ENCODE data around the gene OR2T29.
"Not testable (repeated sequence)": the region's sequence is repeated elsewhere in the genome, so short reads cannot be mapped to it uniquely, and the experiment has no call there.

The OR2T29 gene, protein sequence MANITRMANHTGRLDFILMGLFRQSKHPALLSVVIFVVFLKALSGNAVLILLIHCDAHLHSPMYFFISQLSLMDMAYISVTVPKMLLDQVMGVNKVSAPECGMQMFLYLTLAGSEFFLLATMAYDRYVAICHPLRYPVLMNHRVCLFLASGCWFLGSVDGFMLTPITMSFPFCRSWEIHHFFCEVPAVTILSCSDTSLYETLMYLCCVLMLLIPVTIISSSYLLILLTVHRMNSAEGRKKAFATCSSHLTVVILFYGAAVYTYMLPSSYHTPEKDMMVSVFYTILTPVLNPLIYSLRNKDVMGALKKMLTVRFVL

DNA sequence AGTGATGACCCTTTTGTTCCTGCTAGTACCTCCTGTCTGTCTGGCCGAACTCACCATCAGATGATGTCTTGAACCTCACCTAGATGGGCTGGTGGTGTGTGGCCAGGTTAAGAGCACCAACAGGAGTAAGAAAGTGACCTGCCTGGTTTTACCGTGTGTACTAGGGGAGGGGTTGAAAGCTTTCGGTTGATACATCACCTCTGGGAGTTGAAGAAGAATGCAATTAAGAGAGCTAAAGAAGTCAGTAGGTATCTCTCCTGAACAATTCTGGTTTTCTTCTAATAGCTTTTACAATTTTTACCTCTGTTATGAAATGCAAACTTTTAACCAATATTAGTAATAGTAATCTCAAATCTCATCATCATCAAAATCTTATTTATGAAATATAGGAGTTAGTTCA lies at the start of gene OR2T29:
OR2T29 (minus strand) TSS at position 101 of the 400 bp plus-strand sequence. CDS start 3,281 bp downstream, outside the sequence.
- DNase-seq (ENCODE audit: low read depth): not testable (repeated sequence)

DNA sequence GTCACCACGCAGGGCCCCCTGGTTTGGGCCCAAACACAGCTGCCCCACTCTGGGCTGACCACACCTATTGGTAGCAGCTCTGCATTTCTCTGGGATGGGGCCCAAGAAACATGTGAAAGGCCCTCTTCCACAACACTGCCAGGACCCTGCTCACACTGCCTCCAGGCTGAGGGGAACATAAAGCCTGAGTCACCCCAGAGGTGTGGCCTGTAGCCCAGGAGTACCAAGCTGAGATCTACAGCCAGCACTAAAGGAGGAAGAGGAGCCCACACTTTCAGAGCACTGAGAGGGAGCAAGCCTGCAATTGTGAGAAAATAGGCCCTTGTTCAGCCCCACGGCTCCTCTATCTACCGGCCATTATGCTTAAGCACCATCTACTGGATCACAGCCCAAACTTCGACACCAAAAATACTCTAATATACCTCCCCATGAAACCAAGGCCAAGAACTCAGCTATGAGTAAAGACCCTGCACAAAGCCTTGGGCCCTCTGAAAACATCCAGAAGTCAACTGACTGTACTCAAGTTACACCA lies 49.4 kb upstream of the OR2T29 start:
- DNase-seq (ENCODE audit: low read depth): no peak

DNA sequence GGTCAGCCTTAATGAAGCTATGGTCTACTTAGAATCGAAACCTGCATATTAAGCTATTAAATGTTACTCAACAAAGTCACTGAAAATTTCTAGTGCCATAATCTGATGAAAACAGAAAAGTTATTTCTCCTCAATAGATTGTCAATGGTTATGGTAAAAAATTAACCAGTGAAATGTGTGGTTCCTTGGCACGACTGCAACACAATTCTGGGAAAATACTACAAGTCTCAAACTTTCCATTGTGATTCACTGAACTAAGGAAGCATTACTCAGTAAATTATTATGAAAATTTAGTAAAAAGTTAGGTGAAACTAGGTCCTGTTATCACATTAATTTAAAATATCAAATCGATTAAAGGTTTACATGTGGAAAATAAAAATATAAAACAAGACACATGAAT lies 47.7 kb upstream of the OR2T29 start:
- DNase-seq (ENCODE audit: low read depth): no peak

DNA sequence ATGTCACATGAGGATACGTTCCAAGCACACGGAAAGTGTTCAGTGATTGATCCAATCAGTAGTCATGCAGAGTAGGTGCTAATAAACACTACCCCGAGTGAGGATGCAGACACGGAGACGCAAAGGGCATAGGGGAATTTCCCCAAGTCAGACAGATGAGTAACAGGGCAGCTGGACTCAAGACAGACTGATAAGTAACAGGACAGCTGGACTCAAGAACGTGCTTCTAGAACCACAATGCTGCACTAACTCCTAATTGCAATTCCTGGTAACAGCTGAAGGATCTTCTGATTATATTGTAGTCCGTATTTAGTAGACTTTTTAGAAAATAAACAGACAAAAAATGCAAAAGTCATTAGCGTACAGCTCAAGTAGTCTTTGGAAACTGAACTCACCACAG lies 36.8 kb upstream of the OR2T29 start:
- no peak for DNase-seq (ENCODE audit: low read depth)

DNA sequence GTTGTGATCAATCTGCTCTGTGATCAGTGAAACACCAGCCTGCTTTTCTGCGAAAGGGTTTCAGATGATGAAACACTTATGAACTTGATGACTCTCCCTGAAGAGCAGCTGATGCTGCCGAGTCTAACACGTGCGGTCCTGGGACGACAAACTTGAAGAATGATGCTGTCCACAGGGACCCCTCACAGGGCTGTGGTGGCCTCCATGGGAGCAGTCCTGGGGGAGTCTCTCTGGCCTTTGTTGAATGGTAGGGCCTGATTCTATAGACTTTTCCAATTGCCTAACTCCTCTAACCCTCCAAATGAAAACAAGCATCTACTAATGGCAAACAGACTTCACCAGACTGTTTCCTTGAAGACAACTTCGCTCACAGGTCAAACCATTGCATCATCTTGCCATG lies 35.0 kb upstream of the OR2T29 start, which contains the start of gene OR2T10:
OR2T10 (minus strand) TSS at position 112 of the 400 bp plus-strand sequence. CDS start 3,932 bp downstream, outside the sequence.
- DNase-seq (ENCODE audit: low read depth): no peak

DNA sequence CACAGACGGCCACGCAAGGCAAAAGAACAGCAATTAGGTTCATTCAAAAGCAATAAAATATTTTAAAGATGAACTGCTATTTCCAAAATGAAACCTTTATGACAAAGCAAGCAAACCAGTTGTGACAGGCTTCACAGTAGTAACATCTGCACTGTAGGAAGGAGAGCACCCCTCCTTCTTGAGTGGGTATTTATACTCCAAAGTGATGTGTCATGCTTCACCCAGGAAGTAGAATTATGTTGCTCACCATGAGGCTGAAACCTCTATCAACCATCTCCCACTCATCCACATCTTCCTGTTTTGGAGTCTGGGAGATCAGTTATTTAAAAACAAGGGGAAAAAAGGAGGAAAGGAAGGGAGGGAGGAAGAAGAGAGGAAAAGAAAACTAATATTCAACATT lies 34.0 kb upstream of the OR2T29 start:
- DNase-seq (ENCODE audit: low read depth): no peak

DNA sequence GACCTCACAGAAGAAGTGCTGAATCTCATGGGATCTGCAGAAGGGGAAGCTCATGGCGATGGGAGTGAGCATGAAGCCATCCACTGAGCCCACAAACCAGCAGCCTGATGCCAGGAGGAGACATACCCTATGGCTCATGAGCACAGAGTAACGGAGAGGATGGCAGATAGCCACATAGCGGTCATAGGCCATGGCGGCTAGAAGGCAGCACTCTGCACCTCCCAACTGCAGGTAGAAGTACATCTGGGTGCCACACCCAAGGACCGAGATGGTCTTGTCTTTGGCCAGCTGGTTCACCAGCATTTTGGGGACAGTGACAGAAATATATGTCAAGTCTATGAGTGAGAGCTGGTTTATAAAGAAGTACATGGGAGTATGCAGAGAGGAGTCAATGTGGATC lies 30.7 kb upstream of the OR2T29 start:
- no peak for DNase-seq (ENCODE audit: low read depth)

DNA sequence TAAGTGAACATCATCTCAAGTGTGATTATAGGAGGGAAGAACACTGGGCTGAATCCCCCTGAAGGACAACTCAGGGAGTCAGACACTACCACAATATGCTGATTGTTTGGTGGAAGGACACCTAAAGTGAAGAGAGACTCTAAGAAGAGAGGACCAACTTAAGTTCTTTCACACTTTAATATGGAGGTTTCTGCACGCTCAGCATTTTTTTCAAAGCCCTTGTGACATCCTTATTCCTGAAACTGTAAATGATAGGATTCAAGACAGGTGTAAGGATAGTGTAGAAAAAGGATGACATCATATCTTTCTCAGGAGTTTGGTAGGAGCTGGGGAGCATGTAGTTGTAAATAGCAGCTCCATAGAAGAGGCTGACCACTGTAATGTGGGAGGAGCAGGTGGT lies 30.1 kb upstream of the OR2T29 start:
- no peak for DNase-seq (ENCODE audit: low read depth)

DNA sequence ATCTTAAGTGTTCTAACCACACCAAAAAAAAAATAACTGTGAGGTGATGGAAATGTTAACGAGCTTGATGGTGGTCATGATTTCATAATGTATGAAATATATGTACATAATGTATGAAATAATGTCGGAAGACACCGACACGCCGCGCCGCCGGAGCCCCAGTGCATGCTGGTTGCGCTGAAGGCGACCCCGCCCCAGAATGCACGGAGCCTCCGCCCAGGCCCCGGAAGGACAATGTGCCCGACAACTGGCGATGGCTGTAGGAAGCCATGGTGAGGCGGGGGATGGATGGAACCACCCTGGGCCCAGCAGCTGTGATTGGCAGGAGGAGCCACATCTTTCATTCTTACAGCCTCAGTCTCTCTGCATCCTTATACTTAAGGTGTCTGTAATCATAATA lies 27.5 kb upstream of the OR2T29 start:
- no peak for DNase-seq (ENCODE audit: low read depth)

DNA sequence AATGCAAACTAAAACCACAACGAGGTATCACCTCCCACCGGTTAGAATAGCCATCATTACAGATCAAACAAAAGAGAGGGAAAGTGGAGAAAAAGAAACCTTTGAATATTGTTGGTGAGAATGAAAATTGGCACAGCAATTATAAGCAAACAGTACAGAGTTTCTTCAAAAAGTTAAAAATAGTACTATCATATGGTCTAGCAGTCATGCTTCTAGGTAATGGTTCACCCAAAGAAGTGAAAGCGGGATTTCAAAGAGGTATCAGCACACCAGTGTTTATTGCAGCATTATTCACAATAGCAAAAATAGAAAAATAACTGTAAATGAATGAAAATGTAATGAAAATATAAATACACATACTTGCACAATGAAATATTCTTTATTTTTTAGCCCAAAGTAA lies 26.8 kb upstream of the OR2T29 start:
- no peak for DNase-seq (ENCODE audit: low read depth)

DNA sequence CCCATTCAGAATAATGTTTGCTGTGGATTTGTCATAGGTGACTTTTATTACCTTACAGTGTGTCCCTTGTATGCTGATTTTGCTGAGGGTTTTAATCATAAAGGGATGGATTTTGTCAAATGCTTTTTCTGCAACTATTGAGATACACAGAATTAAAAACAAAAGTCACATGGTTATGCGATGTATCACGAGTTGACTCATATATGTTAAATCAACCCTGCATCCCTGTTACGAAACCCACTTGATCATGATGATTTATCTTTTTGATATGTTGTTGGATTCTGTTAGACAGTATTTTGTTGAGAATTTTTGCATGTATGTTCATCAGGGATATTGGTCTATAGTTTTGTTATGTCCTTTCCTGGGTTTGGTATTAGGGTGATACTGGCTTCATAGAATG lies 22.7 kb upstream of the OR2T29 start:
- DNase-seq (ENCODE audit: low read depth): no peak

DNA sequence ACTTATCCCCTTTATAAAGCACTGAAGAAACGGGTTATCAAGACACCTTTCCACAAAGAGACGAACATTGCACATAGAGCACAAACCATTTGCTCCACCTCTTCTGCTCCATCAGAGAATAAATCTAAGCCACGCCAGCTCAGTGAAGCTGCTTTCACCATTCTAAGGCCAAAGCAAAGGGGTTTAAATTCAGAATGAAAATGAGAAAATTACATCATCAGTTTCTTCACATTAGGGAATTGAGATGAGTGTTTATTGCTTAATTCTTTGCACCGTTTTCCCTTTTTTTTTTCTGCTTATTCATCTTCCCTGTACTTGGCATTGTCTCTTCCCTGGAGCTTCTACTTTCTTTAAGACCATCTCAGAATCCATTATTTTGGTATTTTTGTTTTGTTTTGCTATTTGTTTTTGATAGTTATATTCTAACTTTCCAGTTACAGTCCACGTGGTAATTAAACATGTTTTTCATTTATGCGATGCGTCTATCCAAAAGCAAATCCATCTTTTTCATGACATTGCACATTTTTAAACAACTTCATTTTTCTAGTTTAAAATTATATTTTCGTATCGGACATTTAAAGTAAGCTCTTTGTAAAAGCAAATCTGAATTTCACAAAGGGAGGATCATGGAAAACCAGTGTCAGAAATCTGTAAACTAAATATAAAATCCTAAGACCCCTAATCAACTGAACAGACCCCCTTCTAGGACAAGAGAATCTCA lies 13.8 kb upstream of the OR2T29 start:
- DNase-seq (ENCODE audit: low read depth): no peak

DNA sequence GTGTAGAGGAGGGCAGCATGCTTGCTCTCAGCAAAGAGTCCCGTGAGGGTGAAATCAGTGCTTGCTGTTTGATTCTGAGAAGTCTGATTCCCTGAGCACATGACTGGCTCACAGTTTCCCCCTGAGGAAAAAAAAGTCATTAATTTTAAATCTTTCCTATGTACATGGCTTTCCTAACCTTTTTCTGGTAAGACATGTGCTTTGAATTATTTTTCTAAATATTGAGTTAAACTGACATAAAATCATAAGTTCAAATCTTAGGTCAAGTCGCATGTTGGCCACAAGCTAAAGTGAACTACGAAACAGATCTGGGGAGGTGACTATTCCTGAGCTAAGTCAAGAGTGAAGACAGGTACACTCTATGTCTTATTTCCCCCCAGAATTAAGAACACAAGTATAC lies 12.1 kb upstream of the OR2T29 start, which contains the start of gene OR2T34:
OR2T34 (minus strand) TSS at position 101 of the 400 bp plus-strand sequence; CDS start at position 101, 0 bp downstream.
- not testable (repeated sequence) for DNase-seq (ENCODE audit: low read depth)

DNA sequence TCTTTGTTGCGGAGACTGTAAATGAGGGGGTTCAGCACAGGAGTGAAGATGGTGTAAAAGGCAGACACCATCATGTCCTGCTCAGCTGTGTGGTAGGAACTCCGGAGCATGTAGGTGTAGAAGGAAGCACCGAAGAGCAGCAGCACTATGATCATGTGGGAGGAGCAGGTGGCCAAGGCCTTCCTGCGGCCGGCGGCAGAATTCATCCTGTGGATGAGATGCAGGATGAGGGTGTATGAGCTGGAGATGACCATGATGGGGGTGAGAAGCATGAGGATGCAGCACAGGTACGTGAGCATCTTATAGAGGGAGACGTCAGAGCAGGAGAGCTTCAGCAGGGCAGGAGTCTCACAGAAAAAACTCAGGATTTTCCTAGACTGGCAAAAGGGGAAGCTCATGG lies 11.3 kb upstream of the OR2T29 start:
- DNase-seq (ENCODE audit: low read depth): not testable (repeated sequence)

DNA sequence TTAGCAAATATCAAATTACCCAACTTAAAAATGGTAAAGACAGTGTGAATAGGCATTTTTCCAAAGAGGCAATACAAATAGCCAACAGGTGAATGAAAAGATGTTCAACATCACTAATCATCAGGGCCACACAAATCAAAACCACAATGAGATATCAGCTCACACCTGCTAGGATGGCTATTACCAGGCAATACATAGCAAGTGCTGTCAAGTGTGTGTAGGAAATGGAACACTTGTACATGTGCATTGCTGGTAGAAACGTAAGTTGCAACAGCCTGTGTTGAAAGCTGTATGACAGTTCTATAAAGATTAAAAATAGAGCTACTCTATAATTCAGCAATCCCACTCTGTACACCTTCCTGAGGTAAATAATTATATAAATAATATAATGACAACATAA lies 9.5 kb upstream of the OR2T29 start:
- not testable (repeated sequence) for DNase-seq (ENCODE audit: low read depth)

DNA sequence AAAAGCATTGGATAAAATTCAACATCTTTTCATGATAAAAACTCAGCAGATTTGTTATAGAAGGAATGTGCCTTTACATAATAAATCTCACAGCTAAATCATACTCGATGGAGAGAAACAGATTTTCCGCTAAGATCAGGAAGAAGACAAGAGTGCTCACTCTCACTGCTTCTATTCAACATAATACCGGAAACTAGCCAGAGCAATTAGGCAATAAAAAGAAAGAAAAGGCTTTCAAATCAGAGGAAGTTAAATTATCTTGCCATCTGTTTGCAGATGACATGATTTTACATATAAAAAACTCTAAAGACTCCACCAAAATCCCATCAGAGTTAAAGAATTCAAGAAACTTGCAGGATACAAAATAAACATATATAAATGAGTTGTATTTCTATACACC lies 8.2 kb upstream of the OR2T29 start:
- not testable (repeated sequence) for DNase-seq (ENCODE audit: low read depth)

DNA sequence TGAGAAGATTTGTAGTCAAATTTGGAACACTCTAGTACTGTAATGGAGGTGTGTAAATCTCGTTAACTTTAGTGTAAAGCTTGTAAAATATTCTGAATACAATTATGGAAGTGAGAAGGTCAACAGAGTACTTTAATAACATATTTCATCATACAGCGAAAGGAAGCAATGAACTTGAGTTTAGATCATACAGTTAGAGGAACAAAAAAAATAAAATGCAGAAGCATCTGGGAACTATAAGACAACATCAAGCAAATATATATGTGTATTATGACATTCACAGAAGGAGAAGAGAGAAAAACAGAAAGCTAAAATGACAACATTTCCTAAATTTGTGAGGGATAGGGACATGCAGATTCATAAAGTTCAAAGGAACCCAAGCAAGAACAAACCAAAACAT lies 6.5 kb upstream of the OR2T29 start:
- not testable (repeated sequence) for DNase-seq (ENCODE audit: low read depth)

DNA sequence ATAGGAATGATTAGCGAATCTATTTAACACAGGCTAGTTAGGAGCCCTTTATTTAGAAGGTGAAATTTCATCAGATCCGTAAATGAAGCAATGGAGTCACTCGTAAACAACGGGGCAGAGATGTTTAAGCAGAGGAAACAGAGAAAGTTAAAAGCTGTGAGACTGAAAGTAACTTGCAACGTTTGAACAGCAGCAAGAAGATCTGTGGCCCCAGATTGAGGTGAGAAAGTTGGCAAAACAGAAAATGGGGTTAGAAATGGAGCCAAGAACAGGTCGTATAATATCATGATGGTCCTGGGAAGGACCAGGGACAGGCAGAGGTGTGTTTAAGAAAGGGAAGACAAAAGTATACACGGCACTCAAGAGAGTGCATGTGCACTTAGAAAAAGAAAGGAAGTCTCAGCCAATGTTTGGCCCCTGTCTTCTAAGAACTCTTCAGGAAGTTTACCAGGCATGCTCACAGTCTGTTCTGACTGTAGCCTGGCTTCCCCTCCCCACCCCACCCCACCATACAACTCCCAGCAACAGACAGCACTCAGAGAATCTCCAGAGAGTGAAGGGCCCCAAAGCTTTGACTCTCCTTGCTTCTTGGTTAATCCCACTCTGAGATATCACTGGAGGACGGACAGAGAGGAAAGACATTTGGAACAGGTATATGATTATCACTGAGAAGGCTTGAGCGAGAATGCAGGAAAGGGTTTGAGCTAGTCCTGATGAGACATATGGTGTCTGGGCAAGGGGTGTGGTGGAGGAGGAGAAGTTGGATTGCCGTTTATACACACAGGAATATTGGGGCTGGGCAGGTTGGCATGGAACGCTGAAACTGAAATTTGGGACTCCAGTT lies 3.2 kb upstream of the OR2T29 start:
- DNase-seq (ENCODE audit: low read depth): not testable (repeated sequence)

DNA sequence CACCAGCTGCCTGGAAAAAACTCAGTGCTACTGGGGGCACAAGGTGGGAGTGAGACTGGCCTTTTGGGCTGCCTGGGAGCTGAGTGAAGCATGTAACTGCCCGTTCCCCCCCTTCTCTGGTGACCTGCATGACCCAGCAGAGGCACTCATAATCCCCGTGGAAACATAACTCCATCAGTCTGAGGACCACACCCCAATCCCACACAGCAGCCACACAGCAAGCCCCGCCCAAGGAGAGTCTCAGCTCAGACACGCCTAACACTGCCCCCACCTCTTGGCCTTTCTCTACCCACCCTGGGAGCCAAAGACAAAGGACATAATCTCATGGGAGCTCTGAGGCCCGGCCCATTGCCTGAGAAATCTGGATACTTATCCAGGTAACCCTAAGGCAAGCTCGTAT lies 11.5 kb downstream of the OR2T29 start:
- DNase-seq (ENCODE audit: low read depth): not testable (repeated sequence)

DNA sequence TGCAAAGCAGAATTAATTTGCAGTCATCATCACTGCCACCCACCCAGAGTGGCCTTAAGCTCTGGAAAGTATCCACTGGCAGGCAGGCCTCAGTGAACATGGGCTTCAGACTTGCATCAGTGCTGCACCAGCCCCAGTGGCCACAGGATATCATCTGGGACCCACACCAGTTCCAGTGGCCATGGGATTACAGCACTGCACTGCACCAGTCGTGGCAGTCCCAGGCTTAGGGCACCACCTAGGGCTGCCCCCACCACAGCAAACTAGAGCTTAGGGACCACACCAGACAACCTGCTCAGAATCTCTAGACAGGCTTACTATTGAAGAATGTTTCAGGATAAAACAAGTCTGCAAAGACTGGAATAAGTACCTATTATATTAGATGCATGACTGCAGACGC lies 15.2 kb downstream of the OR2T29 start:
- not testable (repeated sequence) for DNase-seq (ENCODE audit: low read depth)

DNA sequence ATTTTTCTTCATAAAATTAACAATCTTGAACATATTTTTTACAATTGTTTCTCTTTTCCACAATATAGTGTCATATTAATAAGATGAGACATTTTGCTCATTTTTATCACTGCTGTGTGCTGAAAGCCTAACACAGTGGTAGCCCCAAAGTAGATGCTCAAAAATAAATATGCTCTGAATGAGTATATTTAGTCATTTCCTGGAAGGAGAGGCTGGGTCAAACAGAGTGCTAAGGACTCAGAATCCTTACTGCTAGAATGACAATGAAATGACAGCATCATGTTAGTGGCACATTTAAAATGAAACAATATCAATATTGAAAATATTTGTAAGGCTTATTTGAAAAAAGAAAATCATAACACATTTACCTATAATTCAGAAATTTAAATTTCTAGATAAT lies 25.1 kb downstream of the OR2T29 start:
- DNase-seq (ENCODE audit: low read depth): not testable (repeated sequence)

DNA sequence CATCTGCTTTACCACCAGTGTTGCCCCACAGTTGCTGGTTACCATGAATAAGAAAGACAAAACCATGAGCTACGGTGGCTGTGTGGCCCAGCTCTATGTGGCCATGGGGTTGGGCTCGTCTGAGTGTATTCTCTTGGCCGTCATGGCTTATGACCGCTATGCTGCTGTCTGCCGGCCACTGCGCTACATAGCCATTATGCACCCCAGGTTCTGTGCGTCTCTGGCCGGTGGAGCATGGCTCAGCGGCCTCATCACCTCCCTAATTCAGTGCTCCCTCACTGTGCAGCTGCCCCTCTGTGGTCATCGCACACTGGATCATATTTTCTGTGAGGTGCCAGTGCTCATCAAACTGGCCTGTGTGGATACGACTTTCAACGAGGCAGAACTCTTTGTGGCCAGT lies 40.7 kb downstream of the OR2T29 start:
- no peak for DNase-seq (ENCODE audit: low read depth)
